Uterus (tissue), 4 donors: Measurements from ENCODE around the gene TEX13A. TPM values are rescaled to one million over a fixed set of nuclear protein-coding genes. Genes with fewer than 3 reads are reported as not detected.

Source experiments
- DNase-seq, 2 donors: peaks; one replicate each; pipeline ENCODE4 v3.0.0-alpha.2; 2019 to 2020
- H3K27ac ChIP-seq, 2 donors: fragments of 200-600 bp; sonication (generic); 1 replicate in 1 of 2; 2 replicates in 1 of 2; pipeline ENCODE4 v1.5.1; 2016 to 2018
- H3K27me3 ChIP-seq, 2 donors: fragments of 200-600 bp; sonication (generic); one replicate each; pipeline ENCODE4 v1.5.1; 2018 to 2019; ENCODE audit warnings: control low read depth in 1 of 2
- H3K36me3 ChIP-seq, 2 donors: fragments of 200-600 bp; sonication (generic); one replicate each; pipeline ENCODE4 v1.5.1; 2019; ENCODE audit warnings: control low read depth in 1 of 2
- H3K4me1 ChIP-seq, 2 donors: fragments of 200-600 bp; sonication (generic); one replicate each; pipeline ENCODE4 v1.5.1; 2018 to 2019; ENCODE audit warnings: control low read depth in 1 of 2
- H3K4me3 ChIP-seq, 2 donors: fragments of 200-600 bp; sonication (generic); 1 replicate in 1 of 2; 2 replicates in 1 of 2; pipeline ENCODE4 v1.5.1; 2018 to 2019; ENCODE audit warnings: mild to moderate bottlenecking in 1 of 2
- H3K9me3 ChIP-seq, 2 donors: fragments of 200-600 bp; sonication (generic); one replicate each; pipeline ENCODE4 v1.5.1; 2019; ENCODE audit warnings: control low read depth in 1 of 2
- CTCF ChIP-seq, 4 experiments: fragments of 200-600 bp in 2 of 4; fragments of 450-650 bp in 2 of 4; sonication (generic) in 2 of 4; IDR thresholded peaks; one replicate each; pipeline ENCODE4 v1.5.1; 2016 to 2019; ENCODE audit warnings: antibody characterized with exemption in 4 of 4, mild to moderate bottlenecking in 2 of 4, moderate library complexity in 1 of 4
- POLR2A ChIP-seq, 2 donors: fragments of 450-650 bp; IDR thresholded peaks; one replicate each; pipeline ENCODE4 v1.6.1; 2016; ENCODE audit warnings: antibody characterized with exemption in 2 of 2, mild to moderate bottlenecking in 1 of 2, moderate library complexity in 1 of 2
- intact Hi-C: fragments of 100-400 bp; cut with DNase I; formaldehyde crosslinking; loops from one replicate; pipeline ENCODE4 v1.15.1; 2023; ENCODE audit warnings: low total_unique reads
- total RNA-seq, 4 donors: library from RNA; depleted of rRNA in 3 of 4; stranded (reverse); fragments of >200 nt in 3 of 4; gene quantifications; one replicate each; pipeline versions ENCODE4 v1.1.0 to v1.2.4, GENCODE V29; 2014 to 2023
- donor health status: DM: yes; HTN: yes; CAD: no.

TEX13A gene
- total RNA-seq, 4 donors from 2014 or later = not detected

GRCh38 chrX:105229146-105229545, 8.7 kb upstream of the TEX13A start:
- Histone ChIP-seq H3K4me3 (no peak overlapping the region), H3K36me3 (no peaks in the 10 kb centered on the region), H3K27ac (no peak overlapping the region), H3K27me3 (no peaks in the 10 kb centered on the region), H3K9me3 (no peaks in the 10 kb centered on the region), H3K4me1 (no peaks in the 10 kb centered on the region)
- TF ChIP-seq POLR2A (IDR thresholded peaks at IDR 0.05) (no peak), CTCF (IDR thresholded peaks at IDR 0.05) (no peak)
- intact Hi-C loops = no loop called here
- DNase-seq = no peak

- DNase-seq = no peak
- intact Hi-C loops = no loop called here
Measured at GRCh38 chrX:105228602-105229001, 8.1 kb upstream of the TEX13A start.

GRCh38 chrX:105226499-105226898, 6.0 kb upstream of the TEX13A start:
- Histone ChIP-seq H3K9me3 (no peaks in the 10 kb centered on the region), H3K4me1 (no peaks in the 10 kb centered on the region), H3K4me3 (no peak overlapping the region), H3K27ac (no peak overlapping the region), H3K27me3 (no peaks in the 10 kb centered on the region), H3K36me3 (no peaks in the 10 kb centered on the region)
- DNase-seq = no peak
- intact Hi-C loops = no loop called here
- no peak for TF ChIP-seq POLR2A (IDR thresholded peaks at IDR 0.05)

More at GRCh38 chrX:105228602-105229001, 8.1 kb upstream of the TEX13A start:
- H3K4me3 ChIP-seq = no peak overlapping the region
- no peaks in the 10 kb centered on the region for H3K4me1 ChIP-seq
- H3K27ac ChIP-seq = no peak overlapping the region
- no peaks in the 10 kb centered on the region for H3K36me3 ChIP-seq
- TF ChIP-seq POLR2A (IDR thresholded peaks at IDR 0.05) (no peak), CTCF (IDR thresholded peaks at IDR 0.05) (no peak)
- H3K27me3 ChIP-seq = no peaks in the 10 kb centered on the region
- no peaks in the 10 kb centered on the region for H3K9me3 ChIP-seq

GRCh38 chrX:105221374-105221773, 880 bp upstream of the TEX13A start:
- H3K36me3 ChIP-seq = no peaks in the 10 kb centered on the region
- H3K27me3 ChIP-seq = no peaks in the 10 kb centered on the region
- no peaks in the 10 kb centered on the region for H3K4me1 ChIP-seq
- TF ChIP-seq CTCF (IDR thresholded peaks at IDR 0.05) (no peak), POLR2A (IDR thresholded peaks at IDR 0.05) (no peak)
- no peaks in the 10 kb centered on the region for H3K9me3 ChIP-seq
- intact Hi-C loops = no loop called here
- no peak for DNase-seq
- no peak overlapping the region for H3K4me3 ChIP-seq
- no peak overlapping the region for H3K27ac ChIP-seq

- no peak overlapping the region for H3K27ac ChIP-seq
- H3K36me3 ChIP-seq = no peaks in the 10 kb centered on the region
- H3K4me1 ChIP-seq = no peaks in the 10 kb centered on the region
- H3K27me3 ChIP-seq = no peaks in the 10 kb centered on the region
- intact Hi-C loops = no loop called here
- H3K4me3 ChIP-seq = no peak overlapping the region
- TF ChIP-seq CTCF (IDR thresholded peaks at IDR 0.05) (no peak), POLR2A (IDR thresholded peaks at IDR 0.05) (no peak)
- no peaks in the 10 kb centered on the region for H3K9me3 ChIP-seq
- DNase-seq = no peak
Measured at GRCh38 chrX:105219454-105220401, 766 bp downstream of the TEX13A start.
